ENCODE measurements around the gene ZNF536.

The ZNF536 gene

DNA sequence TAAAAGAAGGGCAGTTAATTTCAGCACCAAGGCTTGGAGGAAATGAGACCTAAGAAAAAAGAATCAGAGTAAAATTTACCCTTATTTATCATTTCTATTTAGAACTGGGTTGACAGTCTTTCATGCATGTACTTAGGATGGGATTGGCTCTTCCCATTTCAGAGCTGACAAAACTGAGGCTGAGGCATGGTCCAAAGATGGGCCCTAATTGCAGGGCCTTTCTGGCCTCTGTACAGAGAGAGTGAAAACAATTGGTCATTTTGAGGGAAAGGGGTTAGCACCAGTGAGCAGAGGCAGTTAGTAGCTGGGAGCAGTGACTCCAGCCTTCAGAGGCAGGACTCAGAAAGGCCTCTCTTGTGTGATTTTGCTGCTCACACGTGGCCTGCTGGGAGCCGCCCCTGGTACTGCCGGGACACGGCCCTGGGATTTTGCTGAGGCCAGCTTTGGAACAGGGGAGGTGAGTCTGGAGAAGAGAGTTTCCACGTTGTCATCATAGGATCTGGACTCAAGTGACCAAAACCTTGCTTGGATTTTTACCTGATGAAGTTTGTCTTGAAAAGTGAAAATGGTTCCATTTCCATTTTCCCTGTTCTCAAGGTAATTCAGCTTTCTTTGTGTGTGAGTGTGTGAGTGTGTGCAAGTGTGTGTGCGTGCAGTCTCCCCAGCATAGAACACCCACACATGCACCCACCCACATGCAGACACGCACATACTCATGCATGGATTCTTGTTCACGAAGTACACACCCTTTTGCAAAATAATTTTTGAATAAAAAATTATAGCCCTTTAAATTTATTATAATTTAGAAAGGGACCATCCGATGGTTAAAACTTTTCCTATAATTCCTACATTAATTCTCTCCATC is at the start of gene ZNF536:
Gene ZNF536 (plus strand): TSS at position 425 of the 865 bp plus-strand sequence. CDS start 71,179 bp downstream, outside the sequence.
- DNase-seq: no peak

DNA sequence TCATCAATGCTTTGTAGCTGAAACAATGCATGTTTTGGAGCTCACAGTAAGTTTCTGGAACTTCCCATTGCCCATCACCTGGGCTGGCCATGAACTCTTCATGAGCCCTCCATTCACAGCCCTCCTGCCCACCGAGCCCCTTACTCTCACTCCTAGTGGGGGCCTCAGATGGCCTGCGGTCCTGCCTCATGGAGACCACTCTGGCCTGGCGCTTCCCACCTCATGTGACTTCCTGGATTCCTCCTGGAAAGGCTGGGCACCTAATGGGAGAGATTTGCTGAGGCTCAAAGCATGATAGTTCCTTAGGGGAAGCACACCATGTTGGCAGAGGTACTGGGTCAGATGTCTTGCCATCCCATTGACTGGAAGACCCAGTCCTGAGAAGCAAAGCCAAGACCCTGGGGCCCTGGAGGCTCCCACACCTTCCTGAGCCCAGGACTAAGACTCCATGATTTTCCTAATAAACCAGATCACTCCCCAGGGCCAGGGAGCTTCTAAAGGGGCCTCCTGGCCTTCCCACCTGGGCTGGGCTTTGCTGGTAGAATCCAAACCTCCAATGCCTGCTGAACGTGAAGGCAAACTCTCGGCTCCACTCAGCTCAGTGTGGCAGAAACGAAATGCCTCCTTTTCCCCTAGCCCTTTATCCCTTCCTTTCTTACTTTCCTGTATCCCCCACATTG is 49.4 kb upstream of the ZNF536 start:
- DNase-seq: no peak

DNA sequence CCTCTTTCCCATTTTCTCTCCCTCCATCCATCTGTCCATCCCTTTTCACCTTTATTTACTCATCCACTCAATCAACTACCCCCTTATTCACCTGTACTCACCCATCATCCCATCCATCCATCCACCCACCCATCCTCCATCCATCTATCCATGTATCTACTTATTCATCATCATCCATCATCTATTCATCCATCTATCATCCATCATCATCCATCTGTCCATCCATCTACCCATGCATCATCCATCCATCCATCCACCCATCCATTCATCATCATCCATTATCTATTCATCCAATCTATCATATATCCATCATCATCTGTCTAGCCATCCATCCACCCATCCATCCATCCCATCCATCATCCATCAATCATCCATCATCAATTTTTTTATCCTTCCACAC is 48.3 kb upstream of the ZNF536 start:
- no peak for DNase-seq

DNA sequence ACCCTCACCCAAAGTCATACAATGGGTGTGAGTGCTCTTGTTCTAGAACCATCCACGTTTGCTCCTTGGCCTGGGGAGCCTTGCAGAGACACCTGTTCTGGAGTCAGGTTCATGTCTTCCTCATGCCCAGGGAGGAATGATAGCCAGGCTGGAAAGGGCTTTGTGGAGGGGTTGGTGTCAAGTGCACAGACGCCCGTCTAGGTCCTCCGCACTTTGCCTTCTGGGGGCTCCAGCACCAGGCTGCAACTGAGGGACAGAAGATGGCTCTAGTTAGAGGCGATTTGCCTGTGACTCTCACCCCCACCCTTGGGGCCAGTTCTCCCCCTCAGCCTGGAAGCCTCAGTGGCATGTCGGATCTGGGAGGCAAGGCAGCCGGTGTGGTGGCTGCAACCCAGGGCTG is 47.2 kb upstream of the ZNF536 start:
- DNase-seq: no peak

DNA sequence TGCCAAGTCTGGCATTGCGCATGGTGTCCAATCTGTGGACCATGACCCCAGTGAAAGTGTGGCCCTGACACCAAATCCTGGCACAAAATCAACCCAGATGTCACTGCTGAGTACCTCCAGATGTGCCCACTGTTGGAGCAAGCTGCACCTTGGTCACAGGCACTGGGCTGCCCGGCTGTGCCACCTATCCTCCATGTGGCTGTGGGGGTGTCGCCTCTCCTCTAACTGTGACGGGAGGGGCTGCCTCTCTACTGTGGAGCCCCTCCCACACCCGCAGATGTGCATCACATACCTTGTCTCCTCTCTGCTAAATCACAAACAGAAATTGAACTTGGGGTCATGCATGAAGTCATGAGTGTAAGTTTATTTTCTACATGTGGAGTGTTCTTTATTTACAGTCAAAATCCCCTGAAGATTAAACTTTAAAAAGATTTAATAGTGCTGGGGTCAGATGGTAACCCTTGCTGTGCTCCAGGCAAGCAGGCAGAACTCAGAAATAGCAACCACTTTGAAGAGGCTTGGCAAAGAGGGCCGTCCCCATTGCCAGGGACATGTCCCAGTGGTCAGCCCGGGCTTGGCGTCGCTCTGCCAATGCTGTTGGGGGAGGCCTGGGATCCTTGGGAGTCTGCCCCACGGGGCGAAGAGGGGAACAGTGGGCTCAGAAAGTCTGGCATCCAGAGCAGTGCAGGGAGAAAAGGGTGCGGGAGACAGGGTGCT is 46.4 kb upstream of the ZNF536 start:
- DNase-seq: no peak

DNA sequence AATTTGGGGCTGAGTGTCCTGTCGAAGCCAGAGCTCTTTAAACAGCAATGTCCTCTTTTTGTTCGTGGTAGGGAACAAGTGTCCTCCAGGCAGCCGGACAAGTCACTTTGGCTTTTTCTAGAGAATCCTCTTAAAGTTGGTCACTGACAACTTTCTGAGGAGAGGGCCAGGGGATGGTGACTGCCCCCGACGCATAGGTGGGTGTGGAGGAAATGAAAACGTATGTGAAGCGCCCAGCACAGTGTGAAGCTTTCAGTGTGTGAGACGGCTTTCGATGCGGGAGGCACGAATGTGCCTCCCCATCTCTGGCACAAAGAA is 45.8 kb upstream of the ZNF536 start:
- DNase-seq: no peak

DNA sequence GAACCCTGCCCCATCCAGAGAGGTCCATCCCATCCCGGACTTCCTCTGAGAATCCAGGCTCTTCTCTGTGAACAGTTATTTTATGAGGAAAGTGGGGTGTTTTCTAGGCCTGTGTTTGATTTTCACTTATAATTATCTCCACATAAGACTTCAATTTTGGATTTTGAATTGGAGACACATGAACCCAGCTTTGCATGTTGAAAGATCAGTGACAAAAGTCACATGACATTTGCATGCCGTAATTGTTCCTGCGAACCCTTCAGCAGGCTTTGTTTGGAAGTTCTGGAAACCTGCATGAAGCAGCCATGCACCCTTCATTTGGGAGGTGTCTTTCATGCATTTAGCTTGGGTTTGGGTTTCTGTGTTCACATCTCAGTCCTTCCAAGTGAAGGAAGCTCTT is 44.9 kb upstream of the ZNF536 start:
- no peak for DNase-seq

DNA sequence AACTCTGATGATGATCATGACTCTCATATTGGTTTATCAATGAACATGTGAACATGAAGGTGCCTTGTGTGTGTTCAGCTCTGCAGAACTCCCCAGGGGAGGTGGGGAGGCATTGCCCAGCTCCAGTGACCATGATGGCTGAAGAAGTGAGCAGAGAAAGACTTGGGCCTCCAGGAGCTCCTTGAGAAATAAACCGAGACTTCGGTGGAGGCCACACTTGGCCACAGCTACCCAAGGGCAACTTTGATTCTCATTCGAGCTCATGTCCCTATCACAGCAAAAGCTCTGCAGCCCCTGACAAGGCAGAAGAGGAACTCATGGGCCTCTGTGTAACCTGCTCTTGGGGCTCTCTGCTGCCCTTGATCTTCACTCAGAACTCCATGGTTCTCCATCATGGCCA is 44.1 kb upstream of the ZNF536 start:
- DNase-seq: no peak

DNA sequence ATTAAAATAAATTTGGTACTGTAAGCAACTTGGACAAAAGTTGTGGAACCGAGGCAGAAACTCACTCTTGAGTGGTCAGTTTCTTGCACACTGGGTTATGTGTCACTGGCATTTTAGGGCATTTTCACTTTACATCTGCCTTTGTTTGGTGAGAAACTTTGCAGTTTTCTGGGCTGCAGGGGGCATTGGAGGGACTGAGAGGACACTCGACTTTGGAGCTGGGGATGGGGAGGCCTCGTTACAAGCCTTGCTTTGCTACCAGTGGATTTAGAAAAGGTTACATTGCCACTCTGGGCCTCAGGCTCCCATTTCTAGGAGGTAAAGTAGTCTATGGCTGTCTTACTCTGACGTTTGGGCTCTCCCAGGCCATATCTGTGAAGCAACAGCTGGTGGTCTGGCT is 41.9 kb upstream of the ZNF536 start:
- no peak for DNase-seq

DNA sequence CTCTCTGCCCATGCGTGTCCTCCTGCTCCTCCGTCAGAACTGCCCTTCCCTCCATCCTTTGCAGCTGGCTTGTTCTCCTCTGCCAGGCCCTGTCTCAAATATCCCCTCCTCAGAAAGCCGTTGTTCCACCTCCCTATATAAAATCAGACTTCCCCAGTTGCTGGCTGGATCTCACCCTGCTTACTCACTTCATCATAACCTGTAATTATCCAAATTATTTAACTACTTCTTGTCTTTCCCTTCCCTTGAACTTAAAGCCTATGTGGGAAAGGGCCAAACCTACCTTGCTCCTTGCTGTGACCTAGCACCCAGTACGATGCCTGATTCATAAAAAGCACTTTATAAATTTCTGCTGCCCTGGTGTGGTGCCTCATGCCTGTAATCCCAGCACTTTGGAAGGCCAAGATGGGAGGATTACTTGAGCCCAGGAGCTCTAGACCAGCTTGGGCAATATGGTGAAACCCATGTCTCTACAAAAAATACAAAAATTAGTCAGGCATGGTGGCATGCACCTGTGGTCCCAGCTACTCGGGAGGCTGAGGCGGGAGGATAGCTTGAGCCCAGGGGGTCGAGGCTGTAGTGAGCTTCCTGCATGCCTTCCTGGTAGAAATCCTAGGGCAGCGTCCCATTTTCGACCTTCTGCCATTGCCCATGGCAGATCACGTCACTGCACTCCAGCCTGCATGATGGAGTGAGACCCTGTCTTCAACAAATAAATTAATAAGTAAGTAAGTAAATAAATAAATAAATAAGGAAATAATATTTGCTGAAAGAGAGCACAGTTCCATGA is 39.5 kb upstream of the ZNF536 start:
- no peak for DNase-seq

DNA sequence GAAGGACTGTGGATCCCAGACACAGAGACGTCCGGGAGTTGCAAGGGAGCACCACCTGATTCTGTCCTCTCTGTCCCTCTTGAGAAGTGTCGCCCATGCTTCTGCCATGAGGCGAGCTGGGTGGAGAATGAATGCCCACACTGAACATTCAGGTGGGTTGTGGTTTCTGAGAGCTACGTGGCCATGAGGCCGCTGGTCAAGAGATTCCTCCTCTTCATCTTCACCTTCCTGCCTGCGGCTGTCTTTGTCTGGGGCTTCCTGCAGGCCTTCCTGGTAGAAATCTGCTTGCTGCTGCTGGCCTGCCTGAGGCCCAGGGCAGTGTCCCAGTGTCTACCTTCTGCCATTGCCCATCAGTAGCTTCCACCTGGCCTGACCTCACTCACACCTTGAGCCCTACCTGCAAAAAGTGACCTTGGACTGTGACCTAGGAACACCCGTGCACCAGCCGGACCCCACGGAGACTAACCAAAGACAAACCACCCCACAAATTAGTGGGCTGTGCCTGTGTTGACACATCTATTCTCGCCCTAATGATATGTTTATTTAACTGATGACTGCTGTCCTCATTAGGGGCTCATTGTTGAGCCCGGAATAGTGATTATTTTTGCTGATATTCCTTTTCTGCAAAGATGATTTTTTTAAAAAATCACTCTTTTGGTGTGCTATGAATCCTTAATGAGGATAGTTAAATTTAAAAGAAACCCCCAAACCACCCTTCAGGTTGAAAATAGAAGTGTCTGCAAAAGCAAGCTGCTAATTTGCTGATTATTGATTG is 38.7 kb upstream of the ZNF536 start:
- DNase-seq: no peak

DNA sequence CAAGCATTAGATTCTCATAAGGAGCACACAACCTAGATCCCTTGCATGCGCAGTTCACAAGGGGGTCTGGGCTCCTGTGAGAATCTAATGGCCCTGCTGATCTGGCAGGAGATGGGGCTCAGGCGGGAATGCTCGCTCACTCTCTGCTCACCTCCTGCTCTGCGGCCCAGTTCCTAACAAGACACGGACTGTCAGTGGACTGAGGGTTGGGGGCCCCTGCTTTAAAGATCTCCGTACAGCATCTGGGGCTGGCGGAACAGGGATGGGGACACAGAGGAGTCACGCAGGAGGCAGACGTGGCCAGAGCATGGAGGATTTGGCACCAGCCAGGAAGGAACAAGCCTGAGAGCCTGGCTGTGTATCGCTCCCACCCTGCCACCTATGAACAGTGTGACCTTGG is 37.3 kb upstream of the ZNF536 start:
- DNase-seq: no peak

DNA sequence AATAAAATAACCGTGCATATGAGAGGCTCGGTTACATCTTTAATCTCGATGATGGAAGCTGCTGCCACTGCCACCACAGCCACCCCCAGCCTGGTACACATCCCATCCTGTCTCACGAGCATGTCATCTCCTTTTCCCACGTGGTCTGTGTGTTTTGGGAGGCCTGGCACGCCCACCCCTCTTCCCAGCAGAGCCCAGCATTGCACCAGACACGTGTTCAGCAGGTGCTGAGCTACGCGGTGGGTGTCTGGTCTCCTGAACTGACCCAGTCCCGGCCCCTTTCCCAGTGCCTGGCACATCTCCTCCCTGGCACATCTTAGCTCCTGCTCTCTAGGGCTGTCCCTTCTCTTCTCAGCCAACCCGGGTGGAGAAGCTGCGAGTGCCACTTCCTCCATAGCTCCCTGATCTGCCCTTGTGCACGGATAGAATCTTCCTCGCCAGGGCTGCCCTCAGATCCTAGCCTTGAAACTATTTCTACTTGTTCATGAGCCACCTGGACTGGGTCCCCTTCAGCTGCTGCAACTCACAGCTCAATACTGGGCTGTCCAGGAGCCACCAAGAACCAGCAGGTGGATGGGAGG is 36.8 kb upstream of the ZNF536 start:
- no peak for DNase-seq

DNA sequence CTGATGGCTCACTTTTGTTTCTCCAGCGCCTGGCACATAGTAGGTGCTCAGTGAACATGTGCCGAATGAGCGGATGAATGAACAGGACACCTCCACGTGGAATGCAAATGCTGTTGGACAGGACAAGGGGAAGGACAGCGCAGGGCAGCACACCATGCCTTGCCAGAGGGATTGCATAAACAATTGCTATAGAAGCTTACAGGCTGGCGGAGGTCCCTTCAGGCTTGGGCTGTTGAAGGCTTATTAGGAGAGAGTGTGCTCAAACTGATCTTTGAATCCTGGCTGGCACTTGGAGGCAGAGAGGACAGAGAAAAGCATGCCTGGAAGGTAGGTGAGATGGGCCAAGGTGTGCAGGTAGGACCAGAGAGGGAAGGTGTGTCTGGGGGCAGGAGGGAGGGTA is 35.9 kb upstream of the ZNF536 start:
- no peak for DNase-seq

DNA sequence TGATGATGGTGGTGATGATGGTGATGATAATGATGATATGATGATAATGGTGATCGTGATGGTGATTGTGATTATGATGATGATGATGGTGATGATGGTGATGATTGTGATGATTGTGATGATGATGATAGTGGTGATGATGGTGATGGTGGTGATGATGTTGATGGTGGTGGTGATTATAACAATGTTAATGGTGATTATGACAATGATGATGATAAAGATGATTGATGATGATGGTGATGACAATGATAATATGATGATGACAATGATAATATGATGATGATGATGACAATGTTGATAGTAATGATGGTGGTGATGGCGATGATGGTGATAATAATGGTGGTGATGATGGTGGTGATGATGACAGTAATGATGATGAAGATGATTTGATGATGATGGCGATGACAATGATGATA is 34.1 kb upstream of the ZNF536 start:
- no peak for DNase-seq

DNA sequence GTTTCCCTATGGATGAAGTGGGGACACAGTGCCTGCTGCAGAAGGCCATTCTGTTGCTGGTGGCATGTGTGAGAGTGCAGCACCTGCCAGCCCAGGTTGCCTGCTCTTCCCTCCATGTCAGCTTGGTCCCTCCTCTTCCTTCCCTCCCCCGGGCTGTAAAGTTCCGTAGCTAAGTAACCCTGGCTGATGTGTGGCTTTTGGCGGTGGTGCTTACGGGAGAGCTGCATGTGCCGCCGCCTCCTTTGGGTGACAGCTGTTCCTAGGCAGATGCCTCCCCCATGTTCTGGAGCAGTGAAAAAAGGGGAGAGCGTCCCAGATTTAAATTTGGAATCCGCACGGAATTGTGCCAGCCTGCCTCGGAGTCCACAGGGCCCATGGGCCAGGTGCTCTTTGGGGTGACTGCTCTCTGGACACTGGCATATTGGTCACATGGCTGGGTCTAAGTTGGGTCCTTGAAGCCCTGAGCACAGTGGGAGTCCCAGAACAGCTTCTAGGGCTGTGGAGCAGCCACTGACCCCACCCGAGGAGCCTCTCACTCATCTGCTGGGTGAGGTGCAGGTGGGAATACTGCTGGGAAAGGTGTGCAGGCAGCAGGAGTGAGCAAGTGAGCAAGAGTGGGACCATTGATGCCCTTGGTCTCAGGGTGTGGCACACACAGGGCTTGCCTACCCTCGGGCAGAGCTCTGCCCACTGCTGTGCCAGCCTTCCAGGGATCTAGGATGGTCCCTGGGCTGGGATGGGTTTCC is 33.1 kb upstream of the ZNF536 start:
- DNase-seq: no peak

DNA sequence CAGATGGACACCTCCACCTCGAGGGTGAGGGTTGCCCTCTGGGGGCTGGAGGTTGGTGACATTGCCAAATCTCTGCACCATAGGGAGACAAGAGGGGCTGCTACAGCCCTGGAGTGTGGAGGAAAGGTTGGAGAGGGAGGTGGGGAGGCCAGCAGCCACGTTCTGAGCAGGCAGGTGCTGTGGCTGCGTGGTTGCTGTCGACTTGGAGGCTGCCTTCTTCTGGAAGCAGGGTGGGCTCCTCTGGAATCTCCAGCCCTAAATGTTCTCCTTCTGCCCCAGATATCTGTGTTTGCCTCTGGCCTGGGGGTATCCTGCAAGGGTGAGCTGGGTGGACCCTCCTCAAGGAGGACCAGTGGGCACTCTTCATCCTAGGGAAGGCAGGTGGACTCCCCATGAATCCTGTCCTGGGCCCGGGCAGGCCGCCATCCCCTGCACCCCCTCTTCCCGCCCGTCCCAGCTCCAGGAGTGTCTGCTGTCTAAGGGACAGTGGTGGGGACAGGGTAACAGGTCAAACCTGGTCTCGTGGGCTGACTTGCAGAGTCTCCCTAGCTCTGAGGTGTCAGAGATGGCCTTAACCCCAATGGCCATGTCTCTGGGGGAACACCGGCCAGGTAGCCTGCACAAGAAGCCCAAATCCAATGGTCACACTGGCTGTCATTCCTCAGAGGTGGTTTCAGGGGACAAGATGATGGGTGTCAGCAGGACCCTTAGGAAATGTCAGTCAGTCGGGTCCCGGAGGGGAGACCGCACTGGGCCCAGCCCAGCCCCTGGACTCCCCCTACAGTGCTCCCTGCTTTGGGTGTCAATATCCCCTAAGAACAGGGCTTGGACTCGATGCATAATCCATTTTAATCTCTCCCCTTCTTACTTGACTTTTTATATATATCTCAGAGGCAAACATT is 32.3 kb upstream of the ZNF536 start:
- DNase-seq: no peak

DNA sequence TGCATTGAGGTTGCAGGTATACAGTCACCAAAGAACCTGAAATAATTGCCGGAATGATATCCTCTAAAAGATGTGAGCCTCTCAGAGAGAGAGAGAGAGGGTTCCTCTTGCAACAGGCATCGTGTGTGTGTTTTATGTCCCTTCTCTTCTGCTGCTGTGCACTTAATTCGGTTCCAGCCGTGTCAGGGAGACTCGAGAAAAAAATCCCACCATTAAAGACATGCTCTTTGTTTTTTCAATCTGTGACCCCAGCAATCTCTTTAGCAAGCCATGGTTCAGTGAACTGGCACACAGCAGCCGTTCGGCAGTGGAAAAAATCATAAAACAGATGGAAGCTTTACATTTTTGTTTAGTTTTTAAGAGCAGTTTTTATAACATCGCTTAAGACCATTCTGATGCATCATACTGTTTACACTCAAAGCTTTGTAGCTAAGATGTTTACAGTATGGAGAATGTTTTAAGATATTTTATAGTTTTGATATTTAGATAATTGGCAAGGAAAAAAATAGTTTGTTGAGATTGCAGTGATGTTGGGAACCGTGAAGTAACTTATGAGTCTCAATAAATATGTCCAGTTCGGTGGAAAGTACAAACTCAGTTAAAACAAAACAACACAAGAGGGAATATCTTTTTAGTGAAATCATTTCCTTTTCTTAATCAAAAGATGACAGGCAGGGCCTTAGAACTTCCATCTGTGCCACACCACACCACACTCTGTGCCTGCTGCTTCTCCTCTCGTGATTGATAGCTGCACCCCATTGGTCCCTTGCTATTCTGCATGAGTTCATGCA is 31.2 kb upstream of the ZNF536 start:
- DNase-seq: no peak

DNA sequence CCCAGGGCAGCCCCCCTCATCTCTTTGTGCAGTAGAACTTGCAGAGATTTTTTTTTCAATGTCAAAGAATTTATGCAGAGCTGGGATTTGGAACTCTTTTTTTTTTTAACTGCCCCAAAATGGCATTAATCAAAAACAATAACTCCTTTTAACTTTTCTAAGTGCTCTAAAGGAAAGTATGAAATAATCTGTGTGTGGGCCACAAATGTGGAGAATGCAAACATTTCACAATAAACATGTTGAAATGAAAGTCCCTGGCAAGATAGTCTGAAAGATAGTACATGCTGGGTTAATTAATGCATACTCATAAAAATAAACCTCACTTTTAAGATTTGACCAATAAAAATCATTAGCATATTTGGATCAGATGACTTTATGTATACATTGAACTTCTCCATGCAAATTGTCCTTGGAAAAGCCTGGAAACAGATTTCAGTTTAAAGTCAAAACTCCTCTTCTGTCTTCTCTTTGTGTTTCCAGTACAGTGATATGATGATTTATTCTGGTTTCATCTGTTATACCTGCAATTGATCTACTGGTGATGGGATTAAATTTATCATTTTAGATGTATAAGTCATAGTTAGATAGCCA is 30.5 kb upstream of the ZNF536 start:
- no peak for DNase-seq

Measured in SHP77 treated with DMSO at 0.1 percent for 48 hours (cell line).